Adrenal gland (tissue), 12 donors: ENCODE measurements around the gene GYPC. TPM values are rescaled to one million over a fixed set of nuclear protein-coding genes. Genes with fewer than 3 reads are reported as not detected.

Experiments used
- DNase-seq, 7 donors: peaks; one replicate each; pipeline ENCODE4 v3.0.0-alpha.2; 2019 to 2020
- H3K27ac ChIP-seq, 5 donors: fragments of 200-600 bp; sonication (generic) in 4 of 5; 1 replicate in 3 of 5; 2 replicates in 2 of 5; pipeline versions ENCODE4 v1.5.1 to v1.8.0; 2016 to 2020; ENCODE audit warnings: mild to moderate bottlenecking in 1 of 5
- H3K27me3 ChIP-seq: fragments of 200-600 bp; 2 replicates; pipeline ENCODE4 v1.8.0; 2021
- H3K36me3 ChIP-seq, 2 donors: fragments of 200-600 bp; replicated peaks in 1 of 2; 1 replicate in 1 of 2; 2 replicates in 1 of 2; pipeline versions ENCODE4 v1.5.1 to v1.8.0; 2018 to 2022
- H3K4me1 ChIP-seq, 2 donors: fragments of 200-600 bp; replicated peaks in 1 of 2; 1 replicate in 1 of 2; 2 replicates in 1 of 2; pipeline versions ENCODE4 v1.5.1 to v1.8.0; 2018 to 2021
- H3K4me3 ChIP-seq, 4 donors: fragments of 200-600 bp; sonication (generic) in 3 of 4; one replicate each; pipeline ENCODE4 v1.5.1; 2016 to 2018
- H3K9me3 ChIP-seq, 3 donors: fragments of 200-600 bp; sonication (generic) in 1 of 3; replicated peaks in 1 of 3; 1 replicate in 2 of 3; 2 replicates in 1 of 3; pipeline versions ENCODE4 v1.5.1 to v1.8.0; 2016 to 2021
- POLR2A ChIP-seq, 2 donors: fragments of 450-650 bp; IDR thresholded peaks; one replicate each; pipeline ENCODE4 v1.6.1; 2017; ENCODE audit warnings: antibody characterized with exemption in 2 of 2, mild to moderate bottlenecking in 2 of 2, moderate library complexity in 1 of 2
- WGBS, 4 donors: extraction: QIAGEN DNeasy Blood & Tissue Kit in 2 of 4; methylation state at CpG; one replicate each; pipeline versions ENCODE4 v1.1.5 to v1.1.7; 2013 to 2017; 5-methylcytosine and 5-hydroxymethylcytosine counted together
- intact Hi-C, 2 donors: fragments of 100-400 bp; cut with DNase I; formaldehyde crosslinking; loops; one replicate each; pipeline versions ENCODE4 v1.14.1 to v1.15.0; 2022 to 2023
- polyA plus RNA-seq, 3 donors: library from polyadenylated mRNA; stranded (reverse); fragments of 200-250 nt in 2 of 3; fragments of 350-450 nt in 1 of 3; fragmentation: Illumina TruSeq in 1 of 3; extraction: RNeasy Lipid Tissue Mini Kit (QIAGEN cat#74804) in 1 of 3; gene quantifications; one replicate each; pipeline ENCODE4 v1.2.3, GENCODE V29; 2013 to 2014
- total RNA-seq, 9 donors: library from RNA; depleted of rRNA in 4 of 9; stranded (reverse); fragments of >200 nt in 4 of 9; fragments of 120-200 nt in 1 of 9; fragmentation: NEBNext Ultra II Directional in 1 of 9; extraction: Animal tissue kit (Norgen Biotek cat#: 25700) in 1 of 9; gene quantifications; one replicate each; pipeline versions ENCODE4 v1.1.0 to v1.2.4, GENCODE V29; 2013 to 2023
- TF ChIP-seq, protein P1 (sequence below), 6 experiments: fragments of 450-650 bp in 4 of 6; fragments of 200-600 bp in 2 of 6; sonication (generic) in 1 of 6; IDR thresholded peaks; 1 replicate in 5 of 6; 2 replicates in 1 of 6; pipeline versions ENCODE4 v1.5.1 to v1.8.0; 2016 to 2021; ENCODE audit warnings: antibody characterized with exemption in 6 of 6, mild to moderate bottlenecking in 2 of 6, moderate library complexity in 1 of 6
- donor health status: healthy with polysubstance abuse.
- donor health status: Bipolar disorder and iron deficiency.
- donor health status: DM: yes; HTN: yes; CAD: no.
- donor health status: DM: no; HTN: no; CAD: no.
- donor health status: DM: no; HTN: no; CAD: no.
- donor health status: DM: yes; HTN: yes; CAD: no.

Gene GYPC
- total and polyA plus RNA-seq, 12 donors, result 84.3 to 225 (median 127) TPM

GRCh38 chr2:126653761-126654160 is 2.2 kb upstream of the GYPC start:
- no peaks in the 10 kb centered on the region for H3K27me3 ChIP-seq
- no peak for DNase-seq

GRCh38 chr2:126655051-126655450 is 907 bp upstream of the GYPC start:
- Histone ChIP-seq H3K4me3 (peak overlapping the region in 1 of 4 donors; percentile 73), H3K4me1 (peaks cover 39 to 52% of the 10 kb centered on the region in 2 donors), H3K36me3 (peaks cover 0 to 2% of the 10 kb centered on the region in 2 donors), H3K27ac (peak overlapping the region in 4 of 5 donors; percentile 90 to 98 (median 97)), H3K9me3 (no peaks in the 10 kb centered on the region), H3K27me3 (no peaks in the 10 kb centered on the region)
- intact Hi-C loops, result no loop called here
- TF ChIP-seq, protein P1, sequence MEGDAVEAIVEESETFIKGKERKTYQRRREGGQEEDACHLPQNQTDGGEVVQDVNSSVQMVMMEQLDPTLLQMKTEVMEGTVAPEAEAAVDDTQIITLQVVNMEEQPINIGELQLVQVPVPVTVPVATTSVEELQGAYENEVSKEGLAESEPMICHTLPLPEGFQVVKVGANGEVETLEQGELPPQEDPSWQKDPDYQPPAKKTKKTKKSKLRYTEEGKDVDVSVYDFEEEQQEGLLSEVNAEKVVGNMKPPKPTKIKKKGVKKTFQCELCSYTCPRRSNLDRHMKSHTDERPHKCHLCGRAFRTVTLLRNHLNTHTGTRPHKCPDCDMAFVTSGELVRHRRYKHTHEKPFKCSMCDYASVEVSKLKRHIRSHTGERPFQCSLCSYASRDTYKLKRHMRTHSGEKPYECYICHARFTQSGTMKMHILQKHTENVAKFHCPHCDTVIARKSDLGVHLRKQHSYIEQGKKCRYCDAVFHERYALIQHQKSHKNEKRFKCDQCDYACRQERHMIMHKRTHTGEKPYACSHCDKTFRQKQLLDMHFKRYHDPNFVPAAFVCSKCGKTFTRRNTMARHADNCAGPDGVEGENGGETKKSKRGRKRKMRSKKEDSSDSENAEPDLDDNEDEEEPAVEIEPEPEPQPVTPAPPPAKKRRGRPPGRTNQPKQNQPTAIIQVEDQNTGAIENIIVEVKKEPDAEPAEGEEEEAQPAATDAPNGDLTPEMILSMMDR (IDR thresholded peaks at IDR 0.05), result no peak
- no peak for TF ChIP-seq POLR2A (IDR thresholded peaks at IDR 0.05)
- 69 to 91% (median 83%) methylated on average over 7 of the region's 7 CpGs for WGBS, 4 donors
- DNase-seq, result no peak

More at GRCh38 chr2:126653761-126654160, 2.2 kb upstream of the GYPC start:
- Histone ChIP-seq H3K4me1 (peaks cover 28 to 39% of the 10 kb centered on the region in 2 donors), H3K27ac (peak overlapping the region in 1 of 5 donors; percentile 25), H3K36me3 (no peaks in the 10 kb centered on the region), H3K4me3 (no peak overlapping the region), H3K9me3 (no peaks in the 10 kb centered on the region)
- TF ChIP-seq POLR2A (IDR thresholded peaks at IDR 0.05), result no peak
- TF ChIP-seq, protein P1 (IDR thresholded peaks at IDR 0.05), result no peak
- intact Hi-C loops, result no loop called here
- WGBS, 4 donors, result 86 to 89% (median 88%) methylated on average over 4 of the region's 4 CpGs

DNA sequence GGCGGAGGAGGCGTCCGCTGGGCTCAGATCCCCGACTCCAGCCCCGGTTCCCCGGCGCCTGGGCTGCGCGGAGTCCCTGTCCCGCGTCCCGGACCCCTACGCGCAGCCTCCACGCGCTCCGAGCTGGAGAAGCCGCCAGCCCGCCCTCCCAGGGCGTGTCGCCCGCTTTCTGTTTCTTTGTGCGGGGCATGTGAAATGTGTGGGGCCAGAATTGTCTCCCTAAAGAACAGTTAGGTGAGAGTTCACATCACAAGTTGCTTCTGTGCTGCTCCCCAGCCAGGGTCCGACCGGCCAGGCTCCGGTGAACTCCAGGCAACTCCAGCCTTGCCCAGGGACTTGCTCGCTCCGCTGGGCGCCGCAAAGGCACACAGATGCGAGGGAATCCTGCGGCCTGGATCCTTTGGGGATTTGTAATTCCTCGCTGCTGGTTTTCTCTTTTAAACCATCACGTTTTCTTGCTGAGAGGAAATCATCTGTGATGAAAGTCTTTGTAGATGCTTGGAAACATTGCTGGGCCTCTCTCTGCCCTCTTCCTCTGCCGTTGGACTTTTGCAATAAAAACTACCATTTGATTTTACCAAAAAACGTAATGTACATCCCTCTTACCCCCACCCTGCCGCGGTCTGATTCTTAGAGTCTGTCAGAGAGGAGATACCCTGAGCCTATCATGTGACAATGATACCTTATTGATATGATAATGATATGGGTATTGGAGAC is 631 bp downstream of the GYPC start:
- Histone ChIP-seq H3K36me3 (peaks cover 0 to 4% of the 10 kb centered on the region in 2 donors), H3K9me3 (no peaks in the 10 kb centered on the region), H3K4me1 (peaks cover 53 to 67% of the 10 kb centered on the region in 2 donors), H3K27ac (peak overlapping the region; percentile 84 to 98 (median 97)), H3K4me3 (peak overlapping the region; percentile 18 to 88 (median 51)), H3K27me3 (no peaks in the 10 kb centered on the region)
- intact Hi-C loops, result no loop called here
- WGBS, 4 donors, result 3 to 9% (median 4%) methylated on average over 15 to 38 of the region's 38 CpGs
- TF ChIP-seq, protein P1 (IDR thresholded peaks at IDR 0.05), result no peak
- TF ChIP-seq POLR2A (IDR thresholded peaks at IDR 0.05), result peak in 1 of 2 donors; percentile 32
- DNase-seq, result peak in 6 of 7 donors; percentile 39 to 58 (median 54)

- peak overlapping the region in 2 of 4 donors; percentile 73 to 88 for H3K4me3 ChIP-seq
- H3K4me1 ChIP-seq, result peaks cover 59 to 73% of the 10 kb centered on the region in 2 donors
- intact Hi-C loops, result no loop called here
- no peaks in the 10 kb centered on the region for H3K9me3 ChIP-seq
- peak overlapping the region; percentile 84 to 98 (median 97) for H3K27ac ChIP-seq
- WGBS, 4 donors, result 16 to 24% (median 22%) methylated on average over 15 to 16 of the region's 16 CpGs
- peak; percentile 42 to 76 (median 56) for DNase-seq
- no peaks in the 10 kb centered on the region for H3K27me3 ChIP-seq
- H3K36me3 ChIP-seq, result peaks cover 0 to 4% of the 10 kb centered on the region in 2 donors
- TF ChIP-seq POLR2A (IDR thresholded peaks at IDR 0.05), result no peak
- TF ChIP-seq, protein P1 (IDR thresholded peaks at IDR 0.05), result no peak
These were observed 1.2 kb downstream of the GYPC start for GRCh38 chr2:126657148-126657635.
